ENCODE data around the gene C5orf24.
"Not testable (repeated sequence)": the region's sequence is repeated elsewhere in the genome, so short reads cannot be mapped to it uniquely, and the experiment has no call there.

Gene C5orf24

DNA sequence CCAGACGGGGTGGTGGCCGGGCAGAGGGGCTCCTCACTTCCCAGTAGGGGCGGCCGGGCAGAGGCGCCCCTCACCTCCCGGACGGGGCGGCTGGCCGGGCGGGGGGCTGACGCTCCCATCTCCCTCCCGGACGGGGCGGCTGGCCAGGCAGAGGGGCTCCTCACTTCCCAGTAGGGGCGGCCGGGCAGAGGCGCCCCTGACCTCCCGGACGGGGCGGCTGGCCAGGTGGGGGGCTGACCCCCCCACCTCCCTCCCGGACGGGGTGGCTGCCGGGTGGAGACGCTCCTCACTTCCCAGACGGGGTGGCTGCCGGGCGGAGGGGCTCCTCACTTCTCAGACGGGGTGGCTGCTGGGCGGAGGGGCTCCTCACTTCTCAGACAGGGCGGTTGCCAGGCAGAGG is 35.9 kb downstream of the C5orf24 start:
- not testable (repeated sequence) for H3K27me3 Mint-ChIP-seq, H3K4me3 Mint-ChIP-seq, H3K9me3 Mint-ChIP-seq, H3K27ac Mint-ChIP-seq, DNase-seq, ATAC-seq
- peaks cover 32% of the 10 kb centered on the region for H3K4me1 Mint-ChIP-seq

DNA sequence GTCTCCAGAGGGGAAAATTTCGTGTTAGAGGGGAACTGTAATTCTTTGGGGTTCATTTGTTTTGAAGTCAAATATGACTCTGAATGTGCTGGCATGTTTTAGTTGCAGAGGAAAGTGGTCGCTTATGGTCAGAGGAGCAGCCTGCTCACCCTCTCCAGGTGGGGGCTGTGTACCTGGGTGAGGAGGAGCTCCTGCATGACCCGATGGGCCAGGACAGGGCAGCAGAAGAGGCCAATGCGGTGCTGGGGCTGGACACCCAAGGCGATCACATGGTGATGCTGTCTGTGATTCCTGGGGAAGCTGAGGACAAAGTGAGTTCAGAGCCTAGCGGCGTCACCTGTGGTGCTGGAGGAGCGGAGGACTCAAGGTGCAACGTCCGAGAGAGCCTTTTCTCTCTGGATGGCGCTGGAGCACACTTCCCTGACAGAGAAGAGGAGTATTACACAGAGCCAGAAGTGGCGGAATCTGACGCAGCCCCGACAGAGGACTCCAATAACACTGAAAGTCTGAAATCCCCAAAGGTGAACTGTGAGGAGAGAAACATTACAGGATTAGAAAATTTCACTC is 41.9 kb downstream of the C5orf24 start:
- Mint-ChIP-seq H3K9me3 (no peaks in the 10 kb centered on the region), H3K27me3 (no peaks in the 10 kb centered on the region), H3K27ac (peak overlapping the region in 1 of 2 donors; percentile 4), H3K4me3 (no peak overlapping the region), H3K4me1 (peaks cover 17% of the 10 kb centered on the region)
- DNase-seq (no peak), ATAC-seq (no peak)

DNA sequence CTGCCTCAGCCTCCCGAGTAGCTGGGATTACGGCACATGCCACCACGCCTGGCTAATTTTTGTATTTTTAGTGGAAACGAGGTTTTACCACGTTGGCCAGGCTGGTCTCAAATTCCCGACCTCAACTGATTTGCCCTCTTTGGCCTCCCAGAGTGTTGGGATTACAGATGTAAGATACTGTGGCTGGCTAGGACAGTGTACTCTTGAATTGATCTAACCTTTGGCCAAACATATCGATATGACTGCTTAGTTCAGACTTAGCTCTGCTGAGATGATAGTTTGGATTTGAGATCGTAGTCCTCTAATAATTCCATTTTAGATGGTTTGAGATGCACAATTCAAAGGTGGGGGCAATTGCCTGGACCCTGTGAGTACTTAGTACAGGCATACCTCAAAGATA is 43.6 kb downstream of the C5orf24 start:
- DNase-seq (no peak), ATAC-seq (no peak)
- Mint-ChIP-seq H3K27me3 (no peaks in the 10 kb centered on the region), H3K9me3 (no peaks in the 10 kb centered on the region), H3K4me3 (no peak overlapping the region), H3K27ac (peak overlapping the region in 1 of 2 donors; percentile 67), H3K4me1 (peaks cover 17% of the 10 kb centered on the region)

DNA sequence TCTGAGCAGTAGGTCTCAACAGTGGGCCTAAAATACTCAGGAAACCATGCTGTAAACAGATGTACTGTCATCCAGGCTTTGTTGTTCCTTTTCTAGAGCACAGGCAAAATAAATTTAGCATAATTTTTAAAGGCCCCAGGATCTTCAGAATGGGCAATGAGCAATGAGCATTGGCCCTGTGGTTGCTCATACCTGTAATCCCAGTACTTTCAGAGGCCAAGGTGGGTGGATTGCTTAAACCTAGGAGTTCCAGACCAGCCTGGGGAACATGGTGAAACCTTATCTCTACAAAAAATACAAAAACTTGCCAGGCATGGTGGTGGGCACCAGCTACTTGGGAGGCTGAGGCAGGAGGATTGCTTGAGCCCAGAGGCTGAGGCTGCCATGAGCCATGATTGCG is 45.7 kb downstream of the C5orf24 start:
- no peak overlapping the region for H3K27ac Mint-ChIP-seq

DNA sequence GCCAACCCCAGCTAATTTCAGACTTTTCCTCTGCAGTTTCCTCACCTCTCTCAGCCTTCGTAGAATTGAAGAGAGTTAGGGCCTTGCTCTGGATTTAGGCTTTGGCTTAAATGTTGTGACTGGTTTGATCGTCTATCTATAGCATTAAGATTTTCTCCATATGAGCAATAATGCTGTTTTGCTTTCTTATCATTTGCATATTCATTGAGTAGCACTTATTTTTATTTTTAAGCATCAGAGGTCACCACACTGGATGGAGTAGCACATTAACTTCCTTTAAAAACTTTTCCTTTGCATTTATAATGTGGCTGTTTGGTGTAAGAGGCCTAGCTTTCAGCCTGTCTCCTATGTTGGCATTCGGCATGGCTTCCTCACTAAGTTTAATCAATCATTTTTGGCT is 46.5 kb downstream of the C5orf24 start:
- Mint-ChIP-seq H3K9me3 (no peaks in the 10 kb centered on the region), H3K27ac (peak overlapping the region; percentile 81 to 87), H3K4me1 (peaks cover 11% of the 10 kb centered on the region), H3K4me3 (no peak overlapping the region), H3K27me3 (no peaks in the 10 kb centered on the region)
- ATAC-seq (no peak), DNase-seq (no peak)

More for the DNA sequence above, 45.7 kb downstream of the C5orf24 start:
- peaks cover 11% of the 10 kb centered on the region for H3K4me1 Mint-ChIP-seq
- DNase-seq: no peak
- H3K9me3 Mint-ChIP-seq: no peaks in the 10 kb centered on the region
- peak; percentile 31 for ATAC-seq
- H3K4me3 Mint-ChIP-seq: no peak overlapping the region
- H3K27me3 Mint-ChIP-seq: no peaks in the 10 kb centered on the region

DNA sequence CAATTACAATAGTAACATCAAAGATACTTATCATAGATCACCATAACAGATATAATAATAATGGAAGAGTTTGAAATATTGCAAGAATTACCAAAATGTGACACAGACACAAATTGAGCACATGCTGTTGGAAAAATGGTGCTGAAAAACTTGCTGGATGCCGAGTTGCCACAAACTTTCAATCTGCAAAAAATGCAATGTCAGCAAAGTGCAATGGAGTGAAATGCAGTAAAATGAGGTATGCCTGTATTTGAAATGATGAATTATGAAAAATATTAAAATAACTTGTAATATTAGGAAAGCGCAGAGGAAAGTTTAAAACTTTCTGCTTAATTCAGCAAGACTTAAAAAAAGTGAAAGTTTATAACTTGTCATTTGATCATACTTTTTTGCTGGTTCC is 47.2 kb downstream of the C5orf24 start:
- ATAC-seq: no peak
- no peak overlapping the region for H3K4me3 Mint-ChIP-seq

DNA sequence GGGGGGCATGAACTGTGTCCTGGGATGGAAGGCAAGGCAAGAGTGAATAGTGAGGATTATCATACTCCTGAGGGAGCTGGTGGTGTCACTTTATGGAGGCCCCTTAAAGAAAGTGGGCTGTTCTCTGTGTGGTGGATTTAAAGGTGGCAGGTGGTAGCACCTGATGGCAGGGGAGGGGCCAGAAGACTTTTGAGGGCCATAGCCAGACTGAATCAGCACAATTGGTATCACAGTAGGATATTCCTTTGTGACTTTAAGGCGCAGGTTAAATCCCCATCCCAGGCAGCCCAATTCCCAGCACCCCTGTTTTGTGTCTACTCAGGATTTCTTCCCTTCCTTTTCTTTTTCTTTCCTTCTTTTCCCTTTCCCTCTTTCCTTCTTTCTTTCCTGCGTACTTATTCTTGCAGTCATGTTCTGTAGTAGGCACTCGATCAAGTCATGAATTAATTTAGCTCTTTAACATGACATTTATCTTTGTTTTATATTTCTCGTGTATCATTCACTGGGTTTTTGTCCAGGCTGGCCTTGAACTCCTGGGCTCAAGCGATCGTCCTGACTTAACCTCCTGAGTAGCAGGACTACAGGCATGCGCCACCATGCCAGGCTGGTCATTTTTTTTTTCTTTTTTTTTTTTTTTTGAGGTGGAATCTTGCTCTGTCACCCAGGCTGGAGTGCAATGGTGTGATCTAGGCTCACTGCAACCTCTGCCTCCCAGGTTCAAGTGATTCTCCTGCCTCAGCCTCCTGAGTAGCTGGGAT is 48.2 kb downstream of the C5orf24 start:
- Mint-ChIP-seq H3K4me1 (peaks cover 11% of the 10 kb centered on the region), H3K27ac (no peak overlapping the region), H3K9me3 (no peaks in the 10 kb centered on the region), H3K4me3 (no peak overlapping the region), H3K27me3 (no peaks in the 10 kb centered on the region)
- DNase-seq (no peak), ATAC-seq (no peak)

More for the DNA sequence above, 47.2 kb downstream of the C5orf24 start:
- no peak for DNase-seq
- Mint-ChIP-seq H3K27me3 (no peaks in the 10 kb centered on the region), H3K9me3 (no peaks in the 10 kb centered on the region), H3K4me1 (peaks cover 11% of the 10 kb centered on the region), H3K27ac (no peak overlapping the region)

DNA sequence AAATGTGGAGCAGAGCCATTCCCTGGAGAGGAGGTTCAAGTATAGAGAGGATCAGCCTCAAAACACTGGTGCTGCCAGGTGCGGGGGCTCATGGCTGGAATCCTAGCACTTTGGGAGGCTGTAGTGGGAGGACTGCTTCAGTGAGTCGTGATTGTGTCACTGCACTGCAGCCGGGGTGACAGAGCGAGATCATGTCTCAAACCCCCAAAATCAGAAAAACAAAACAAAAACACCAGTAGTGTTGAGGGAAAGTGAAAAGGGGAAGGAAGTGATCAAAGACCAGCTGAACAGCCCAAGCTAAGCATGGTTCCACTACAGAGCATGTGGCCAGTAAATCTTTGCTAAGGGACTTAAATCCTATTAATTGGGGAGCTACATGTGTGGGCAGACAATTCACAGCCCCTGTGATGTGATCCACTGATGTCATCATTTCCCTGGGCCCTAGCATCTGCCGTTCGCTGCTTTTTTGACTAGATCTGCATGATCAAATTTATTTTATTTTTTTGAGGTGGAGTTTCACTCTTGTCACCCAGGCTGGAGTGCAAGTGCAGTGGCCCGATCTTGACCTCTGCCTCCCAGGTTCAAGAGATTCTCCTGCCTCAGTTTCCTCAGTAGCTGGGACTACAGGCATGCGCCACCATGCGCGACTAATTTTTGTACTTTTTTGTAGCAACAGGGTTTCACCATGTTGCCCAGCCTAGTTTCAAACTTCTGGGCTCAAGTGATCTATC is 56.5 kb downstream of the C5orf24 start:
- Mint-ChIP-seq H3K9me3 (no peaks in the 10 kb centered on the region), H3K4me1 (peaks cover 24% of the 10 kb centered on the region), H3K27me3 (no peaks in the 10 kb centered on the region), H3K4me3 (no peak overlapping the region), H3K27ac (no peak overlapping the region)
- ATAC-seq: no peak
- no peak for DNase-seq

DNA sequence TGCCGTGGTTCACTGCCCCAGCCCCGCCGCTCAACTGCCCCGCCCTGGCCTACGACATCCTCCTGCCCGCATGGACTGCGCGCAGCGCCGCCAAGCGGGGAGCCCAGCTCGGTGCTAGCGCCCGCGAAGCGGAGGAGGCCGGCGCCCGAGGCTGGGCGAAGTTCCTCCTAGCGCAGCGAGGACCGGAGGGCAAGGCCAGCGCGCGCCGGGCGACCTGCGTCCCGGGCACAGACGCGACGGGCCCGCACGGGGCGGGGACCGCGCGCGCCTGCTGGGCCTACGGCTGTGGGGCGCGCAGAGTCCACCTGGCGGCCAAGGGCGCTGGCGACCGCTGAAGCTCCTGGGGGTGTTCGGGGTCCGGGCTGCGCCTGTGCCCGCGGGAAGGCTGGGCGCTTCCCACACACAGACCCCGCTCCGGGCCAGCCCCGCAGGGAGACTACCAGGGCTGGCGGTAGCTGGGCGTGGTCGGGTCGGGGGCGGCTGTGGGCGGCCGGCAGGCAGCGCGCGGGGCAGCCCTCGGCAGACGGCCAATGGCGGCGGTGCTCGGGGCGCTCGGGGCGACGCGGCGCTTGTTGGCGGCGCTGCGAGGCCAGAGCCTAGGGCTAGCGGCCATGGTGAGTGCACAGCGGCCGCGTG is 59.0 kb downstream of the C5orf24 start, which contains the start of gene PCBD2:
TSS of gene PCBD2 (plus strand) at position 522 of the 636 bp plus-strand sequence. CDS start at position 531, 9 bp downstream.
- no peaks in the 10 kb centered on the region for H3K27me3 Mint-ChIP-seq
- peak within 1 kb of the TSS; percentile 97 for H3K4me3 Mint-ChIP-seq
- peak; percentile 98 for DNase-seq
- peak; percentile 91 for ATAC-seq
- peak within 1 kb of the TSS; percentile 98 to 99 for H3K27ac Mint-ChIP-seq
- no peaks in the 10 kb centered on the region for H3K9me3 Mint-ChIP-seq
- peaks cover 24% of the 10 kb centered on the region for H3K4me1 Mint-ChIP-seq

DNA sequence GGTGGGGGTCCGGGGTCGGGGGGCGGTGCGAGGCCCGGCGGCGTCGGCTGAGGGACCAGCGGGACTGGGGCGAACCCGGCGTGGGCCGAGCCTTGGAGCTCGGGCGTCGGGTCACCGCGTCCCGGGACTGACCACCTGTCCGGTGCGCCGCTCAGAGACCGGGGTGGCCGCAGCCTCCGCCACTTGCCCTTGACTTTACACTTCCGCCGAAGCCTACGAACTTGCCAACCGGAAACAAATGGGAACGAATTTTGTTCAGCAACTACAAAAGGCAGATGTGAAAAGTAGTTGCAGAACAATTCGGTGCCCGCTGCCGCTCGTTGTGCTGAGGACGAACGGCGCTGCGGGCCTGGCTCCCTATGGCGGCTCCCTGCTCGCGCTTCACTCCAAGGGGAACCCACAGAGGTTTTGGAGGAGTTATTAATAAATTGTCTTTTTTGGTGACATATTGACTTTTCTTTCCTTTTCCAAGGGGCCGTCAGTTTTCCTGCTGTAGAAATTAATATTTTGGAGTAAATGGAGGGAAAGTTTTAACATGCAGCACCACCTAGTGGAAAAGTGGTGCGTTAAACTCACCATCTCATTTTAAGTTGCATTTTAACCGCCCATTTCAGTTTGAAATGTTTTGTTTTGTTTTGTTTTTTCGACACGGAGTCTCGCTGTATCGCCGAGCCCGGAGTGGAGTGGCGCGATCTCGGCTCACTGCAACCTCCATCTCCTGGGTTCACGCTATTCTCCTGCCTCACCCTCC is 59.7 kb downstream of the C5orf24 start:
- Mint-ChIP-seq H3K4me1 (peaks cover 24% of the 10 kb centered on the region), H3K9me3 (no peaks in the 10 kb centered on the region), H3K27ac (peak overlapping the region; percentile 98 to 99), H3K4me3 (peak overlapping the region; percentile 97), H3K27me3 (no peaks in the 10 kb centered on the region)
- peak; percentile 76 to 77 for DNase-seq
- ATAC-seq: peak; percentile 37

DNA sequence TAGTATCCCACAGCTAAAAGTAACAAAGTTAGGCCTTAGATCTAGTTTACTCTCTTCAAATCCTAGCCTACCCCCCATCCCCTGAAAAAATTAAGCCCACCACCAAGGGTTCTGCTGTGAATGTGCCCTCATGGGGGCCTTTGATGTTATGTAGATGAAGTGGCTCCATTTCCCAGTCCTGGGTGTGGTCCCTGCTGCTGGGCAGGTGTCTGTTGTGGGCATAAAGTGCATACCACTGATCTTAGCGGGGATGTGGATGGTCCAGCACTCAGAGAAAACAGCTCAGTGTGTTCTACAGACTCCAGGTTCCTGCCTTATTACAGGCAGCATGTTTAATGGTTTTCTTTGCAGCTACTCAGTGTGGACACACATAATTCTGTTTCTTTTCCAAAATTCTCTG is 61.0 kb downstream of the C5orf24 start:
- peak overlapping the region; percentile 76 to 92 for H3K27ac Mint-ChIP-seq
- ATAC-seq (no peak), DNase-seq (no peak)
- peak overlapping the region in 1 of 2 donors; percentile 61 for H3K4me3 Mint-ChIP-seq
- no peaks in the 10 kb centered on the region for H3K27me3 Mint-ChIP-seq
- H3K9me3 Mint-ChIP-seq: no peaks in the 10 kb centered on the region
- H3K4me1 Mint-ChIP-seq: peaks cover 21% of the 10 kb centered on the region

All from stimulated activated naive CD8-positive, alpha-beta T cell treated with anti-CD3 and anti-CD28 coated beads, Interleukin-15, amount 100 ng/mL, for 72 hours (primary cell).